PC-3 (cell line): ENCODE data around the gene RDM1. TPM values are rescaled to one million over a fixed set of nuclear protein-coding genes. Genes with fewer than 3 reads are reported as not detected.

ENCODE experiments used
- ATAC-seq: fragments of 200-7000 bp; cut with Tn5 transposase; 2 replicates; pipeline ENCODE4 v1.9.1; 2020; ENCODE audit warnings: mild to moderate bottlenecking, moderate library complexity
- BruUV-seq: library from RNA; stranded (reverse); fragments of 400-500 nt; replicated peaks from 2 replicates; lab custom pipeline; 2021; lab: Mats Ljungman, UMichigan
- CTCF ChIA-PET: fragments of 300-600 bp; sonication (Branson Sonifier 250); formaldehyde crosslinking; loops from one replicate; lab custom pipeline; 2022; ENCODE audit warnings: antibody characterized with exemption; lab: Charles Lee
- POLR2A ChIA-PET: fragments of 300-600 bp; sonication (Branson Sonifier 250); formaldehyde crosslinking; loops from one replicate; lab custom pipeline; 2022; ENCODE audit warnings: antibody characterized with exemption; ENCODE audit not compliant: unreplicated experiment; lab: Charles Lee
- DNase-seq: peaks from one replicate; pipeline ENCODE4 v3.0.0-alpha.2; 2015
- H2AFZ ChIP-seq: fragments of 300-600 bp; sonication (generic); 2 replicates; pipeline ENCODE4 v1.6.0; 2016; ENCODE audit warnings: antibody characterized with exemption, low read length
- H3F3A ChIP-seq: fragments of 300-600 bp; sonication (generic); one replicate; pipeline ENCODE4 v1.6.0; 2017; ENCODE audit warnings: antibody characterized with exemption, low read length, control low read depth, mild to moderate bottlenecking; ENCODE audit not compliant: unreplicated experiment
- H3K27ac ChIP-seq: fragments of 300-600 bp; sonication (generic); 2 replicates; pipeline ENCODE4 v1.5.1; 2016; ENCODE audit warnings: mild to moderate bottlenecking, low read length
- H3K27me3 ChIP-seq: fragments of 300-600 bp; sonication (generic); 2 replicates; pipeline ENCODE4 v1.6.1; 2016; ENCODE audit warnings: low read length, mixed read lengths
- H3K36me3 ChIP-seq: fragments of 300-600 bp; sonication (generic); 2 replicates; pipeline ENCODE4 v1.6.1; 2016; ENCODE audit warnings: low read depth, mixed run types, low read length, mixed read lengths
- H3K4me1 ChIP-seq: fragments of 300-600 bp; sonication (generic); 2 replicates; pipeline ENCODE4 v1.5.1; 2016; ENCODE audit warnings: low read length; ENCODE audit not compliant: insufficient read depth
- H3K4me2 ChIP-seq: fragments of 300-600 bp; sonication (generic); 2 replicates; pipeline ENCODE4 v1.6.0; 2016; ENCODE audit warnings: low read length
- H3K4me3 ChIP-seq: fragments of 300-600 bp; sonication (generic); 2 replicates; pipeline ENCODE4 v1.5.1; 2016; ENCODE audit warnings: mild to moderate bottlenecking, low read length, mixed read lengths
- H3K79me2 ChIP-seq: fragments of 300-600 bp; sonication (generic); 2 replicates; pipeline ENCODE4 v1.6.1; 2017; ENCODE audit warnings: low read length, mixed read lengths
- H3K9ac ChIP-seq: fragments of 300-600 bp; sonication (generic); 2 replicates; pipeline ENCODE4 v1.6.0; 2016; ENCODE audit warnings: mild to moderate bottlenecking, low read length
- H3K9me2 ChIP-seq: fragments of 300-600 bp; sonication (generic); replicated peaks from 2 replicates; pipeline ENCODE4 v1.6.1; 2016; ENCODE audit warnings: mixed run types, low read length, mixed read lengths
- H3K9me3 ChIP-seq: fragments of 300-600 bp; sonication (generic); 2 replicates; pipeline ENCODE4 v1.6.1; 2016; ENCODE audit warnings: low read length, mixed read lengths
- H4K20me1 ChIP-seq: fragments of 300-600 bp; sonication (generic); 2 replicates; pipeline ENCODE4 v1.6.1; 2016; ENCODE audit warnings: low read length, mixed read lengths
- EZH2 ChIP-seq: fragments of 300-600 bp; sonication (generic); IDR thresholded peaks from one replicate; pipeline ENCODE4 v1.6.1; 2017; ENCODE audit warnings: antibody characterized with exemption, mild to moderate bottlenecking, low read length; ENCODE audit not compliant: unreplicated experiment
- EZH2phosphoT487 ChIP-seq: fragments of 300-600 bp; sonication (generic); IDR thresholded peaks from 2 replicates; pipeline ENCODE4 v1.6.1; 2018; ENCODE audit warnings: mild to moderate bottlenecking, antibody characterized with exemption, low read length, borderline replicate concordance
- intact Hi-C: fragments of 100-400 bp; cut with micrococcal nuclease; formaldehyde crosslinking; loops from 2 replicates; pipeline ENCODE4 v1.9.0; 2023
- total RNA-seq: library from RNA; depleted of rRNA; stranded (reverse); fragments of >200 nt; gene quantifications from 2 replicates; pipeline ENCODE4 v1.2.3, GENCODE V29; 2014
- TF ChIP-seq, protein P1 (sequence below): fragments of 300-600 bp; sonication (generic); conservative IDR thresholded peaks from 2 replicates; pipeline ENCODE4 v1.5.1; 2017; ENCODE audit warnings: antibody characterized with exemption, low read depth, mild to moderate bottlenecking, low read length

Gene RDM1
- total RNA-seq, 1 experiment from 2014 or later, result 2.0 TPM

DNA sequence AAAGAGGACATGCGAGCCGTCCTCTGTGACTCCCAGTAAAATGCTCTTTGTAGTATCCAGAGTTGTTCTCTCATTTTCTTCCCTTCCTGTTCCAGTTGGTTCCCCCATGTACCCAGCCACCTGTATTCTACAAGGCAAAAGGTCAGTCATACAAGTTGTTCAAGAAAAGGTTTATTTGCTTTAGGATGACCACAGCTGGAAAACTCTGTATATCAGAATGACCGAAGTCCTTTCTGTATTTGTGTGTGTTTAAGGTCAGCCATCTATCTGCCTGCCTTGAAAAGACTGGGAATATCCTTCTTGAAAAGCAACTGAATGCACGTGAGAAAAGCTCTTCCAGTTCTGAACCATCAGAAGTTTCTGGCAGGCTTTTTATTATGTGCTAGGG lies 42.4 kb upstream of the RDM1 start:
- Histone ChIP-seq H3K4me2 (no peak overlapping the region), H3K27me3 (no peaks in the 10 kb centered on the region), H2AFZ (no peak overlapping the region), H3K36me3 (no peaks in the 10 kb centered on the region), H3F3A (no peaks in the 10 kb centered on the region), H3K9me2 (no peaks in the 10 kb centered on the region), H4K20me1 (no peaks in the 10 kb centered on the region), H3K9ac (no peak overlapping the region), H3K4me1 (no peaks in the 10 kb centered on the region), H3K9me3 (no peaks in the 10 kb centered on the region), H3K79me2 (no peaks in the 10 kb centered on the region), H3K4me3 (no peak overlapping the region), H3K27ac (no peak overlapping the region)
- DNase-seq (no peak), ATAC-seq (no peak; the same call in 1 of the 2 replicates)
- POLR2A ChIA-PET, result no interaction called here
- no peak for TF ChIP-seq EZH2
- TF ChIP-seq, protein P1, sequence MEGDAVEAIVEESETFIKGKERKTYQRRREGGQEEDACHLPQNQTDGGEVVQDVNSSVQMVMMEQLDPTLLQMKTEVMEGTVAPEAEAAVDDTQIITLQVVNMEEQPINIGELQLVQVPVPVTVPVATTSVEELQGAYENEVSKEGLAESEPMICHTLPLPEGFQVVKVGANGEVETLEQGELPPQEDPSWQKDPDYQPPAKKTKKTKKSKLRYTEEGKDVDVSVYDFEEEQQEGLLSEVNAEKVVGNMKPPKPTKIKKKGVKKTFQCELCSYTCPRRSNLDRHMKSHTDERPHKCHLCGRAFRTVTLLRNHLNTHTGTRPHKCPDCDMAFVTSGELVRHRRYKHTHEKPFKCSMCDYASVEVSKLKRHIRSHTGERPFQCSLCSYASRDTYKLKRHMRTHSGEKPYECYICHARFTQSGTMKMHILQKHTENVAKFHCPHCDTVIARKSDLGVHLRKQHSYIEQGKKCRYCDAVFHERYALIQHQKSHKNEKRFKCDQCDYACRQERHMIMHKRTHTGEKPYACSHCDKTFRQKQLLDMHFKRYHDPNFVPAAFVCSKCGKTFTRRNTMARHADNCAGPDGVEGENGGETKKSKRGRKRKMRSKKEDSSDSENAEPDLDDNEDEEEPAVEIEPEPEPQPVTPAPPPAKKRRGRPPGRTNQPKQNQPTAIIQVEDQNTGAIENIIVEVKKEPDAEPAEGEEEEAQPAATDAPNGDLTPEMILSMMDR, result no peak
- no peak for TF ChIP-seq EZH2phosphoT487
- intact Hi-C loops, result no loop called here
- BruUV-seq, result no TSS peak
- CTCF ChIA-PET, result no interaction called here

GRCh38 chr17:35972535-35972934 lies 42.0 kb upstream of the RDM1 start:
- DNase-seq, result no peak
- Histone ChIP-seq H3K4me3 (no peak overlapping the region), H3K9me3 (no peaks in the 10 kb centered on the region), H3K9ac (no peak overlapping the region), H3K36me3 (no peaks in the 10 kb centered on the region), H4K20me1 (no peaks in the 10 kb centered on the region), H3K9me2 (no peaks in the 10 kb centered on the region), H3K79me2 (no peaks in the 10 kb centered on the region), H3K27me3 (no peaks in the 10 kb centered on the region), H3K4me1 (no peaks in the 10 kb centered on the region), H2AFZ (no peak overlapping the region), H3F3A (no peaks in the 10 kb centered on the region), H3K4me2 (no peak overlapping the region), H3K27ac (no peak overlapping the region)
- no TSS peak for BruUV-seq
- no peak for TF ChIP-seq EZH2phosphoT487
- TF ChIP-seq EZH2, result no peak
- TF ChIP-seq, protein P1, result no peak
- intact Hi-C loops, result no loop called here
- CTCF ChIA-PET, result interaction anchor here (0.6 kb wide), 1 partner anchor 96 kb away, joined by 3 read pairs; no protein-coding TSS in a partner anchor
- POLR2A ChIA-PET, result no interaction called here
- no peak for ATAC-seq

- Histone ChIP-seq H3K4me1 (no peaks in the 10 kb centered on the region), H2AFZ (no peak overlapping the region), H3K79me2 (no peaks in the 10 kb centered on the region), H3K36me3 (no peaks in the 10 kb centered on the region), H3K27me3 (no peaks in the 10 kb centered on the region), H3F3A (no peaks in the 10 kb centered on the region), H3K9me3 (no peaks in the 10 kb centered on the region), H3K9ac (no peak overlapping the region), H4K20me1 (no peaks in the 10 kb centered on the region), H3K27ac (no peak overlapping the region), H3K4me3 (no peak overlapping the region), H3K4me2 (no peak overlapping the region), H3K9me2 (no peaks in the 10 kb centered on the region)
- ChIA-PET CTCF (interaction anchor here (0.6 kb wide), 1 partner anchor 97 kb away, joined by 3 read pairs; no protein-coding TSS in a partner anchor), POLR2A (no interaction called here)
- TF ChIP-seq, protein P1, result no peak
- DNase-seq (no peak), ATAC-seq (no peak)
- no TSS peak for BruUV-seq
- intact Hi-C loops, result no loop called here
These were observed 41.5 kb upstream of the RDM1 start for GRCh38 chr17:35972066-35972465.
